GM10248 (cell line): ENCODE data around the gene LANCL2.
"Not testable (repeated sequence)": the region's sequence is repeated elsewhere in the genome, so short reads cannot be mapped to it uniquely, and the experiment has no call there.

Source experiments
- CTCF ChIA-PET: fragments of 300-600 bp; sonication (Branson Sonifier 250); formaldehyde crosslinking; extraction: SDS; loops from one replicate; lab custom pipeline; 2021; ENCODE audit warnings: antibody characterized with exemption; lab: Yijun Ruan, JAX
- POLR2A ChIA-PET: fragments of 350-650 bp; sonication (Branson Sonifier 250); formaldehyde crosslinking; extraction: SDS; loops from one replicate; lab custom pipeline; 2020; ENCODE audit warnings: antibody characterized with exemption; lab: Yijun Ruan, JAX
- DNase-seq: peaks from one replicate; pipeline ENCODE4 v3.0.0; 2012; ENCODE audit errors: extremely low spot score
- CTCF ChIP-seq: IDR thresholded peaks from 2 replicates; pipeline ENCODE4 v1.5.1; 2012; ENCODE audit warnings: mild to moderate bottlenecking, low read depth; ENCODE audit errors: extremely low read depth, missing control alignments, control extremely low read depth

LANCL2 gene

GRCh38 chr7:55386541-55386940 lies 21.4 kb downstream of the LANCL2 start:
- ChIA-PET POLR2A (no interaction called here), CTCF (interaction anchor here (0.8 to 1.3 kb wide), 3 partner anchors 12 to 109 kb away, joined by 3 read pairs; no protein-coding TSS in a partner anchor)
- DNase-seq = no peak
- no peak for TF ChIP-seq CTCF

- POLR2A ChIA-PET = no interaction called here
- no peak for TF ChIP-seq CTCF
- DNase-seq = no peak
- CTCF ChIA-PET = interaction anchor here (0.9 to 1.5 kb wide), 3 partner anchors 13 to 110 kb away, joined by 3 to 5 read pairs (median 3); no protein-coding TSS in a partner anchor
Measured at GRCh38 chr7:55387062-55387965, 22.2 kb downstream of the LANCL2 start.

- POLR2A ChIA-PET = no interaction called here
- CTCF ChIA-PET = interaction anchor here (1.2 to 1.6 kb wide), 3 partner anchors 18 to 20 kb away, joined by 3 to 5 read pairs (median 3); no protein-coding TSS in a partner anchor
- no peak for TF ChIP-seq CTCF
- DNase-seq = no peak
Measured at GRCh38 chr7:55396233-55396785, 31.2 kb downstream of the LANCL2 start.

- CTCF ChIA-PET = interaction anchor here (1.2 to 1.6 kb wide), 2 partner anchors 18 to 22 kb away, joined by 3 to 5 read pairs; no protein-coding TSS in a partner anchor
Measured at GRCh38 chr7:55397617-55398016, 32.5 kb downstream of the LANCL2 start.

GRCh38 chr7:55400191-55400590 lies 35.1 kb downstream of the LANCL2 start:
- ChIA-PET CTCF (interaction anchor here (0.8 to 3.1 kb wide), 3 partner anchors 15 to 27 kb away, joined by 3 to 23 read pairs (median 3); no protein-coding TSS in a partner anchor), POLR2A (no interaction called here)
- DNase-seq = no peak
- TF ChIP-seq CTCF = no peak

More at GRCh38 chr7:55397617-55398016, 32.5 kb downstream of the LANCL2 start:
- POLR2A ChIA-PET = no interaction called here
- no peak for DNase-seq
- no peak for TF ChIP-seq CTCF

GRCh38 chr7:55402506-55402905 lies 37.4 kb downstream of the LANCL2 start:
- CTCF ChIA-PET, DNase-seq, POLR2A ChIA-PET: not testable (repeated sequence)
